ENCODE results near the gene CD47.

CD47 gene

GRCh38 chr3:108090049-108090700 is 656 bp downstream of the CD47 start:
- peak; percentile 55 to 69 for DNase-seq

- DNase-seq, result no peak
Measured at GRCh38 chr3:108089579-108089978, 1.3 kb downstream of the CD47 start.

GRCh38 chr3:108088697-108089096 is 2.1 kb downstream of the CD47 start:
- DNase-seq, result peak; percentile 16 to 19

GRCh38 chr3:108088146-108088545 is 2.7 kb downstream of the CD47 start:
- no peak for DNase-seq

- DNase-seq, result no peak
Measured at GRCh38 chr3:108086653-108087052, 4.2 kb downstream of the CD47 start.

GRCh38 chr3:108085810-108086350 is 5.0 kb downstream of the CD47 start:
- DNase-seq, result no peak

GRCh38 chr3:108085370-108085769 is 5.5 kb downstream of the CD47 start:
- no peak for DNase-seq

GRCh38 chr3:108079877-108080276 is 11.0 kb downstream of the CD47 start:
- DNase-seq, result no peak

GRCh38 chr3:108079043-108079442 is 11.8 kb downstream of the CD47 start:
- DNase-seq, result no peak

GRCh38 chr3:108076564-108076963 is 14.3 kb downstream of the CD47 start:
- no peak for DNase-seq

GRCh38 chr3:108073764-108074431 is 16.9 kb downstream of the CD47 start:
- DNase-seq, result no peak

- no peak for DNase-seq
Measured at GRCh38 chr3:108071368-108071767, 19.5 kb downstream of the CD47 start.

- no peak for DNase-seq
Measured at GRCh38 chr3:108070356-108070755, 20.5 kb downstream of the CD47 start.

- no peak for DNase-seq
Measured at GRCh38 chr3:108067768-108068167, 23.1 kb downstream of the CD47 start.

GRCh38 chr3:108065096-108065495 is 25.7 kb downstream of the CD47 start:
- no peak for DNase-seq

GRCh38 chr3:108064293-108064887 is 26.4 kb downstream of the CD47 start:
- no peak for DNase-seq

- DNase-seq, result no peak
Measured at GRCh38 chr3:108062051-108062450, 28.8 kb downstream of the CD47 start.

GRCh38 chr3:108060331-108060730 is 30.5 kb downstream of the CD47 start:
- no peak for DNase-seq

- DNase-seq, result no peak
Measured at GRCh38 chr3:108055931-108056330, 34.9 kb downstream of the CD47 start.

- DNase-seq, result no peak
Measured at GRCh38 chr3:108054935-108055334, 35.9 kb downstream of the CD47 start.

- no peak for DNase-seq
Measured at GRCh38 chr3:108053483-108053882, 37.3 kb downstream of the CD47 start.

GRCh38 chr3:108053067-108053466 is 37.8 kb downstream of the CD47 start:
- no peak for DNase-seq

GRCh38 chr3:108051005-108051404 is 39.8 kb downstream of the CD47 start:
- no peak for DNase-seq

- no peak for DNase-seq
Measured at GRCh38 chr3:108047987-108048386, 42.8 kb downstream of the CD47 start.

All from activated CD4-positive, alpha-beta T cell treated with anti-CD3 and anti-CD28 coated beads, Interleukin-2, amount 50 U/mL, for 4 hours (primary cell).